ENCODE results near the gene CIAO3.
A peak's percentile ranks its signal among the peaks of the same experiment; 100 is the strongest.
"Not testable (repeated sequence)": the region's sequence is repeated elsewhere in the genome, so short reads cannot be mapped to it uniquely, and the experiment has no call there.

Gene CIAO3

GRCh38 chr16:700684-701584 lies 39.9 kb downstream of the CIAO3 start:
- H3K4me3 ChIP-seq (ENCODE audit: low read length), result no peak overlapping the region
- no peaks in the 10 kb centered on the region for H3K36me3 ChIP-seq (ENCODE audit: control insufficient read depth, insufficient read depth, low read length)
- no peaks in the 10 kb centered on the region for H3K4me1 ChIP-seq (ENCODE audit: control insufficient read depth, insufficient read depth, low read length)
- WGBS (ENCODE audit: insufficient coverage, insufficient read length), result no CpG with 5 or more reads among the region's 76 CpGs
- no peak overlapping the region for H3K27ac ChIP-seq (ENCODE audit: low read length)
- peaks cover 43% of the 10 kb centered on the region for H3K27me3 ChIP-seq (ENCODE audit: control insufficient read depth, insufficient read depth, low read length)
- DNase-seq (ENCODE audit: low read depth, low spot score), result no peak
- no peaks in the 10 kb centered on the region for H3K9me3 ChIP-seq (ENCODE audit: control insufficient read depth, insufficient read depth, low read length)

GRCh38 chr16:698911-699671 lies 41.7 kb downstream of the CIAO3 start:
- Histone ChIP-seq H3K27me3 (ENCODE audit: control insufficient read depth, insufficient read depth, low read length) (peaks cover 36% of the 10 kb centered on the region), H3K9me3 (ENCODE audit: control insufficient read depth, insufficient read depth, low read length) (no peaks in the 10 kb centered on the region), H3K27ac (ENCODE audit: low read length) (no peak overlapping the region), H3K36me3 (ENCODE audit: control insufficient read depth, insufficient read depth, low read length) (no peaks in the 10 kb centered on the region; the same call in 1 of the 2 replicates), H3K4me3 (ENCODE audit: low read length) (no peak overlapping the region), H3K4me1 (ENCODE audit: control insufficient read depth, insufficient read depth, low read length) (peaks cover 3% of the 10 kb centered on the region)
- WGBS (ENCODE audit: insufficient coverage, insufficient read length), result no CpG with 5 or more reads among the region's 19 CpGs
- DNase-seq (ENCODE audit: low read depth, low spot score), result no peak

- H3K4me3 ChIP-seq (ENCODE audit: low read length), result peak overlapping the region; percentile 43; the same call in 1 of the 2 replicates
- H3K4me1 ChIP-seq (ENCODE audit: control insufficient read depth, insufficient read depth, low read length), result peaks cover 6% of the 10 kb centered on the region
- no CpG with 5 or more reads among the region's 71 CpGs for WGBS (ENCODE audit: insufficient coverage, insufficient read length)
- peaks cover 6% of the 10 kb centered on the region; the same call in 1 of the 2 replicates for H3K27me3 ChIP-seq (ENCODE audit: control insufficient read depth, insufficient read depth, low read length)
- no peaks in the 10 kb centered on the region for H3K9me3 ChIP-seq (ENCODE audit: control insufficient read depth, insufficient read depth, low read length)
- no peak overlapping the region for H3K27ac ChIP-seq (ENCODE audit: low read length)
- no peaks in the 10 kb centered on the region; the same call in 1 of the 2 replicates for H3K36me3 ChIP-seq (ENCODE audit: control insufficient read depth, insufficient read depth, low read length)
- no peak for DNase-seq (ENCODE audit: low read depth, low spot score)
These were observed 45.3 kb downstream of the CIAO3 start for GRCh38 chr16:695355-696089.

GRCh38 chr16:694863-695354 lies 45.9 kb downstream of the CIAO3 start:
- H3K4me3 ChIP-seq (ENCODE audit: low read length), result peak overlapping the region; percentile 48; the same call in 1 of the 2 replicates
- H3K27me3 ChIP-seq (ENCODE audit: control insufficient read depth, insufficient read depth, low read length), result peaks cover 6% of the 10 kb centered on the region; the same call in 1 of the 2 replicates
- H3K36me3 ChIP-seq (ENCODE audit: control insufficient read depth, insufficient read depth, low read length), result no peaks in the 10 kb centered on the region; the same call in 1 of the 2 replicates
- WGBS (ENCODE audit: insufficient coverage, insufficient read length), result no CpG with 5 or more reads among the region's 37 CpGs
- H3K9me3 ChIP-seq (ENCODE audit: control insufficient read depth, insufficient read depth, low read length), result no peaks in the 10 kb centered on the region
- DNase-seq (ENCODE audit: low read depth, low spot score), result no peak
- peaks cover 6% of the 10 kb centered on the region for H3K4me1 ChIP-seq (ENCODE audit: control insufficient read depth, insufficient read depth, low read length)
- H3K27ac ChIP-seq (ENCODE audit: low read length), result no peak overlapping the region

- peaks cover 4% of the 10 kb centered on the region; the same call in 1 of the 2 replicates for H3K27me3 ChIP-seq (ENCODE audit: control insufficient read depth, insufficient read depth, low read length)
- no CpG with 5 or more reads among the region's 64 CpGs for WGBS (ENCODE audit: insufficient coverage, insufficient read length)
- H3K27ac ChIP-seq (ENCODE audit: low read length), result no peak overlapping the region
- peak overlapping the region; percentile 48 for H3K4me3 ChIP-seq (ENCODE audit: low read length)
- peaks cover 10% of the 10 kb centered on the region for H3K4me1 ChIP-seq (ENCODE audit: control insufficient read depth, insufficient read depth, low read length)
- peaks cover under 1% of the 10 kb centered on the region; the same call in 1 of the 2 replicates for H3K36me3 ChIP-seq (ENCODE audit: control insufficient read depth, insufficient read depth, low read length)
- DNase-seq (ENCODE audit: low read depth, low spot score), result no peak
- H3K9me3 ChIP-seq (ENCODE audit: control insufficient read depth, insufficient read depth, low read length), result no peaks in the 10 kb centered on the region
These were observed 46.5 kb downstream of the CIAO3 start for GRCh38 chr16:694187-694862.

- Histone ChIP-seq H3K9me3 (ENCODE audit: control insufficient read depth, insufficient read depth, low read length) (no peaks in the 10 kb centered on the region), H3K27ac (ENCODE audit: low read length) (no peak overlapping the region), H3K27me3 (ENCODE audit: control insufficient read depth, insufficient read depth, low read length) (peaks cover 2% of the 10 kb centered on the region; the same call in 1 of the 2 replicates), H3K4me3 (ENCODE audit: low read length) (peak overlapping the region; percentile 48; the same call in 1 of the 2 replicates), H3K4me1 (ENCODE audit: control insufficient read depth, insufficient read depth, low read length) (peaks cover 11% of the 10 kb centered on the region), H3K36me3 (ENCODE audit: control insufficient read depth, insufficient read depth, low read length) (peaks cover 5% of the 10 kb centered on the region; the same call in 1 of the 2 replicates)
- no CpG with 5 or more reads among the region's 37 CpGs for WGBS (ENCODE audit: insufficient coverage, insufficient read length)
- no peak for DNase-seq (ENCODE audit: low read depth, low spot score)
These were observed 47.0 kb downstream of the CIAO3 start for GRCh38 chr16:693766-694165.

GRCh38 chr16:693364-693763 lies 47.4 kb downstream of the CIAO3 start:
- Histone ChIP-seq H3K27me3 (ENCODE audit: control insufficient read depth, insufficient read depth, low read length) (peaks cover 2% of the 10 kb centered on the region; the same call in 1 of the 2 replicates), H3K27ac (ENCODE audit: low read length) (no peak overlapping the region), H3K4me3 (ENCODE audit: low read length) (peak overlapping the region; percentile 48; the same call in 1 of the 2 replicates), H3K36me3 (ENCODE audit: control insufficient read depth, insufficient read depth, low read length) (peaks cover 5% of the 10 kb centered on the region; the same call in 1 of the 2 replicates), H3K9me3 (ENCODE audit: control insufficient read depth, insufficient read depth, low read length) (no peaks in the 10 kb centered on the region), H3K4me1 (ENCODE audit: control insufficient read depth, insufficient read depth, low read length) (peaks cover 11% of the 10 kb centered on the region)
- no peak for DNase-seq (ENCODE audit: low read depth, low spot score)
- no CpG with 5 or more reads among the region's 22 CpGs for WGBS (ENCODE audit: insufficient coverage, insufficient read length)

- WGBS (ENCODE audit: insufficient coverage, insufficient read length), result no CpG with 5 or more reads among the region's 10 CpGs
These were observed 48.3 kb downstream of the CIAO3 start for GRCh38 chr16:692356-693108.

GRCh38 chr16:691242-691641 lies 49.6 kb downstream of the CIAO3 start:
- H3K36me3 ChIP-seq (ENCODE audit: control insufficient read depth, insufficient read depth, low read length), result peaks cover 13% of the 10 kb centered on the region
- not testable (repeated sequence) for DNase-seq (ENCODE audit: low read depth, low spot score); H3K27me3 ChIP-seq (ENCODE audit: control insufficient read depth, insufficient read depth, low read length)

More at GRCh38 chr16:692356-693108, 48.3 kb downstream of the CIAO3 start:
- Histone ChIP-seq H3K27me3 (ENCODE audit: control insufficient read depth, insufficient read depth, low read length) (peaks cover 2% of the 10 kb centered on the region; the same call in 1 of the 2 replicates), H3K27ac (ENCODE audit: low read length) (no peak overlapping the region), H3K4me1 (ENCODE audit: control insufficient read depth, insufficient read depth, low read length) (peaks cover 11% of the 10 kb centered on the region), H3K4me3 (ENCODE audit: low read length) (no peak overlapping the region), H3K9me3 (ENCODE audit: control insufficient read depth, insufficient read depth, low read length) (no peaks in the 10 kb centered on the region), H3K36me3 (ENCODE audit: control insufficient read depth, insufficient read depth, low read length) (peaks cover 5% of the 10 kb centered on the region; the same call in 1 of the 2 replicates)
- DNase-seq (ENCODE audit: low read depth, low spot score), result no peak

More at GRCh38 chr16:691242-691641, 49.6 kb downstream of the CIAO3 start:
- H3K9me3 ChIP-seq (ENCODE audit: control insufficient read depth, insufficient read depth, low read length); H3K4me3 ChIP-seq (ENCODE audit: low read length); H3K27ac ChIP-seq (ENCODE audit: low read length): not testable (repeated sequence)
- peaks cover 11% of the 10 kb centered on the region for H3K4me1 ChIP-seq (ENCODE audit: control insufficient read depth, insufficient read depth, low read length)
- WGBS (ENCODE audit: insufficient coverage, insufficient read length), result no CpG with 5 or more reads among the region's 16 CpGs
